ENCODE data around the gene GRAMD2B.

DNA sequence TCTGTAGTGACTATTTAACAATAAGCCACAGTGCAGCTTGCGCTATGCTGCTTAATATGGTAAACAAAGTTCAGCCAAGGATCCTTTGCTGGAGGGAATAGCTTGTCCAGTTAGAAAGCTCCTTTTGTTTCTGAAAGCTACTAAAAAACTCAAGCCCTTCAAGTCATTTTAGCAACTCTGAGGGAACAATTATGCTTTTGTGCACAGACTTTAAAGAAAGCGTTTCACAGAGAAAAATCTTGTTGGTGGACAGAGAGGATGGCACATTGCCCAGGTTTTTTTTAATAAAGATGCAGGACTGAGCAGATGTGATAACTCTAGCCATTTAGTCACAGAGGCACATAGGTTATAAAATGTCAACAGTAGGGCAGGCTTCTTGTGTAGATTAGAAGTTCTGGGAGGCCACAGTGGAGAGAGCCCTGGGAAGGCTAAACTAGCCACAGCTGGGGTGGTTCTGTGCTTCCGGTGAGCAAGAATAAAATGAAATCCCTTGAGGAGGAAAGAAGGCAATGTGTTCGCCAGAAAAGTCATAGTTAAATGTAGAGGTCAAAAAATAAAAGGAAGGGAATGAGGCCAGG, 108.4 kb downstream of the GRAMD2B start:
- TF ChIP-seq EZH2phosphoT487 (IDR thresholded peaks at IDR 0.05; ENCODE audit: low read length) = no peak
- TF ChIP-seq, protein P1, sequence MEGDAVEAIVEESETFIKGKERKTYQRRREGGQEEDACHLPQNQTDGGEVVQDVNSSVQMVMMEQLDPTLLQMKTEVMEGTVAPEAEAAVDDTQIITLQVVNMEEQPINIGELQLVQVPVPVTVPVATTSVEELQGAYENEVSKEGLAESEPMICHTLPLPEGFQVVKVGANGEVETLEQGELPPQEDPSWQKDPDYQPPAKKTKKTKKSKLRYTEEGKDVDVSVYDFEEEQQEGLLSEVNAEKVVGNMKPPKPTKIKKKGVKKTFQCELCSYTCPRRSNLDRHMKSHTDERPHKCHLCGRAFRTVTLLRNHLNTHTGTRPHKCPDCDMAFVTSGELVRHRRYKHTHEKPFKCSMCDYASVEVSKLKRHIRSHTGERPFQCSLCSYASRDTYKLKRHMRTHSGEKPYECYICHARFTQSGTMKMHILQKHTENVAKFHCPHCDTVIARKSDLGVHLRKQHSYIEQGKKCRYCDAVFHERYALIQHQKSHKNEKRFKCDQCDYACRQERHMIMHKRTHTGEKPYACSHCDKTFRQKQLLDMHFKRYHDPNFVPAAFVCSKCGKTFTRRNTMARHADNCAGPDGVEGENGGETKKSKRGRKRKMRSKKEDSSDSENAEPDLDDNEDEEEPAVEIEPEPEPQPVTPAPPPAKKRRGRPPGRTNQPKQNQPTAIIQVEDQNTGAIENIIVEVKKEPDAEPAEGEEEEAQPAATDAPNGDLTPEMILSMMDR (IDR thresholded peaks at IDR 0.05; ENCODE audit: low read length) = no peak
